ENCODE data around the gene PNPLA6. TPM values are rescaled to one million over a fixed set of nuclear protein-coding genes. Genes with fewer than 3 reads are reported as not detected.

PNPLA6 gene
- total and polyA plus RNA-seq, 2 of the 13 experiments (the other 11 are each of a cell fraction or from before 2014, with no cell fraction given), result 24.9 to 28.2 TPM

- TF ChIP-seq TCF7L2 (IDR thresholded peaks at IDR 0.05; ENCODE audit: low read depth, low read length) (no peak), ZNF496 (CRISPR knock-in tag; IDR thresholded peaks at IDR 0.05; ENCODE audit: insufficient replicate concordance) (no peak), ZSCAN21 (CRISPR knock-in tag; IDR thresholded peaks at IDR 0.05; ENCODE audit: borderline replicate concordance) (peak; percentile 89), ZNF644 (CRISPR knock-in tag; IDR thresholded peaks at IDR 0.05; ENCODE audit: low read depth) (peak; percentile 57; the same call in 1 of the 2 replicates), TERF1 (CRISPR knock-in tag; IDR thresholded peaks at IDR 0.05) (no peak), TGIF2 (CRISPR knock-in tag; IDR thresholded peaks at IDR 0.05) (peak; percentile 99), GTF2F1 (IDR thresholded peaks at IDR 0.05; ENCODE audit: low read length) (no peak), STAT6 (CRISPR knock-in tag; IDR thresholded peaks at IDR 0.05; ENCODE audit: borderline replicate concordance) (no peak), TARDBP (CRISPR knock-in tag; IDR thresholded peaks at IDR 0.05) (no peak), ZKSCAN5 (CRISPR knock-in tag; IDR thresholded peaks at IDR 0.05) (peak; percentile 67; the same call in 1 of the 2 replicates), AKAP8 (CRISPR knock-in tag; IDR thresholded peaks at IDR 0.05) (peak; percentile 77; the same call in 1 of the 2 replicates), BCLAF1 (IDR thresholded peaks at IDR 0.05) (no peak), DDIT3 (CRISPR knock-in tag; IDR thresholded peaks at IDR 0.05) (peak; percentile 84; the same call in 1 of the 2 replicates), SRSF9 (IDR thresholded peaks at IDR 0.05; ENCODE audit: borderline replicate concordance, insufficient read depth, low read depth, low read length, poor library complexity, severe bottlenecking) (no peak), MTF1 (CRISPR knock-in tag; IDR thresholded peaks at IDR 0.05) (peak; percentile 97), KLF6 (CRISPR knock-in tag; IDR thresholded peaks at IDR 0.05) (peak; percentile 99), ZNF577 (CRISPR knock-in tag; IDR thresholded peaks at IDR 0.05; ENCODE audit: borderline replicate concordance, low read depth) (0 out of 2 replicates have a peak, but pooled peaks have one; percentile 85), ARID2 (CRISPR knock-in tag; IDR thresholded peaks at IDR 0.05; ENCODE audit: borderline replicate concordance) (no peak), MAF1 (CRISPR knock-in tag; IDR thresholded peaks at IDR 0.05; ENCODE audit: borderline replicate concordance) (peak; percentile 98), ZZZ3 (CRISPR knock-in tag; IDR thresholded peaks at IDR 0.05; ENCODE audit: borderline replicate concordance) (peak; percentile 85; the same call in 1 of the 2 replicates), RBM22 (optimal IDR thresholded peaks at IDR 0.05; ENCODE audit: low read length) (no peak), KDM6A (CRISPR knock-in tag; IDR thresholded peaks at IDR 0.05; ENCODE audit: low read depth) (peak; percentile 37; the same call in 1 of the 2 replicates)
Observed at GRCh38 chr19:7562646-7563393, 27.3 kb downstream of the PNPLA6 start (continued).

Data from HepG2 (cell line).